Heart right ventricle (tissue), 16 donors: ENCODE results near the gene MAP7. TPM values are rescaled to one million over a fixed set of nuclear protein-coding genes. Genes with fewer than 3 reads are reported as not detected.
A peak's percentile ranks its signal among the peaks of the same experiment; 100 is the strongest.

Experiments
- ATAC-seq, 8 donors: fragments of 200-7000 bp; cut with Tn5 transposase; one replicate each; pipeline ENCODE4 v1.9.1; 2020; ENCODE audit warnings: mild to moderate bottlenecking in 8 of 8, moderate library complexity in 8 of 8, moderate number of reproducible peaks in 1 of 8
- DNase-seq, 2 donors: peaks; one replicate each; pipeline ENCODE4 v3.0.0-alpha.2; 2020
- H3K27ac ChIP-seq, 10 donors: fragments of 200-600 bp; sonication (generic) in 2 of 10; one replicate each; pipeline versions ENCODE4 v1.5.0 to v1.8.0; 2020 to 2022; ENCODE audit warnings: mild to moderate bottlenecking in 3 of 10
- H3K27me3 ChIP-seq, 7 donors: fragments of 200-600 bp; one replicate each; pipeline ENCODE4 v1.8.0; 2021 to 2022; ENCODE audit warnings: mild to moderate bottlenecking in 2 of 7
- H3K36me3 ChIP-seq, 9 donors: fragments of 200-600 bp; sonication (generic) in 1 of 9; one replicate each; pipeline versions ENCODE4 v1.5.0 to v1.8.0; 2020 to 2022; ENCODE audit warnings: mild to moderate bottlenecking in 2 of 9
- H3K4me1 ChIP-seq, 9 donors: fragments of 200-600 bp; sonication (generic) in 1 of 9; one replicate each; pipeline versions ENCODE4 v1.5.0 to v1.8.0; 2020 to 2022; ENCODE audit warnings: mild to moderate bottlenecking in 4 of 9
- H3K4me3 ChIP-seq, 10 donors: fragments of 200-600 bp; sonication (generic) in 2 of 10; one replicate each; pipeline versions ENCODE4 v1.5.0 to v1.8.0; 2020 to 2022; ENCODE audit warnings: mild to moderate bottlenecking in 7 of 10, moderate library complexity in 2 of 10
- H3K9me3 ChIP-seq, 11 donors: fragments of 200-600 bp in 10 of 11; sonication (generic) in 2 of 11; one replicate each; pipeline versions ENCODE4 v1.5.0 to v1.8.0; 2013 to 2022; ENCODE audit warnings: mild to moderate bottlenecking in 2 of 11, control low read depth in 1 of 11, moderate library complexity in 1 of 11
- CTCF ChIP-seq, 9 donors: fragments of 200-600 bp; sonication (generic) in 2 of 9; IDR thresholded peaks; one replicate each; pipeline versions ENCODE4 v1.5.0 to v1.8.0; 2021 to 2022; ENCODE audit warnings: antibody characterized with exemption in 9 of 9, mild to moderate bottlenecking in 5 of 9, moderate library complexity in 1 of 9
- WGBS, 2 donors: extraction: QIAGEN DNeasy Blood & Tissue Kit; methylation state at CpG; one replicate each; pipeline ENCODE4 v1.1.7; 2013; ENCODE audit warnings: inconsistent platforms in 1 of 2; 5-methylcytosine and 5-hydroxymethylcytosine counted together
- intact Hi-C, 10 donors: fragments of 100-400 bp; cut with DNase I; formaldehyde crosslinking; loops; one replicate each; pipeline versions ENCODE4 v1.11.1 to v1.14.2; 2022
- polyA plus RNA-seq, 2 donors: library from polyadenylated mRNA; stranded (reverse); fragments of 200-250 nt; gene quantifications; one replicate each; pipeline ENCODE4 v1.2.3, GENCODE V29; 2013
- total RNA-seq, 10 donors: library from RNA; stranded (reverse); fragmentation: NEBNext Ultra II Directional in 3 of 10; extraction: Animal tissue kit (Norgen Biotek cat#: 25700) in 3 of 10; gene quantifications; one replicate each; pipeline versions ENCODE4 v1.2.1 to v1.2.4, GENCODE V29; 2021 to 2023
- donor health status: Arrhythmogenic right ventricular cardiomyopathy.
- donor health status: ischemic (EF 13 %, LVEDD 7.1; RV severe dilation, severe dysfunction).
- donor health status: healthy with polysubstance abuse.
- donor health status: DM: no; HTN: yes; CAD: no.
- donor health status: DM: no; HTN: no; CAD: no.
- donor health status: ischemic (EF 25% LVEDD 6.9; RV normal size, moderate dysfunction).
- donor health status: ischemic (EF 25% LVEDD 5.7; RV mildly dilated, moderate dysfunction).
- donor health status: healthy.
- donor health status: DM: yes; HTN: yes; CAD: no.
- donor health status: Ischemic cardiomyopathy.
- donor health status: ischemic (EF 35%, LVEDD 5.7; RV mildly dilated, moderate dysfunction).
- donor health status: nonischemic (EF 11% LVEDD 7.7; RV severe dilation, severe dysfunction).
- donor health status: DM: yes; HTN: yes; CAD: no.
- donor health status: PGD.
- donor health status: ischemic (EF 29% LVEDD 5.4; RV normal size, mild dysfunction).
- donor health status: nonischemic (EF 23%, LVEDD 6.1; RV moderate dilation, normal function).

The MAP7 gene
- total and polyA plus RNA-seq, 12 donors, result 0.48 to 4.1 (median 2.3) TPM

- ATAC-seq (peak in 5 of 8 donors; percentile 52 to 73 (median 62)), DNase-seq (peak in 1 of 2 donors; percentile 45)
- intact Hi-C loops, result loop anchor here in 9 of 10 donors (2.0 to 10.0 kb wide), 8 partner anchors 780 to 865 kb away; no protein-coding TSS in a partner anchor
- Histone ChIP-seq H3K9me3 (no peaks in the 10 kb centered on the region), H3K27ac (no peak overlapping the region), H3K4me3 (no peak overlapping the region), H3K4me1 (no peaks in the 10 kb centered on the region), H3K27me3 (peaks cover 0 to 6% (median 0%) of the 10 kb centered on the region in 7 donors), H3K36me3 (no peaks in the 10 kb centered on the region)
- whole genome bisulfite sequencing, 2 donors, result 40 to 46% methylated on average over 5 of the region's 5 CpGs
- peak; percentile 73 to 88 (median 86) for TF ChIP-seq CTCF (IDR thresholded peaks at IDR 0.05)
Measured at GRCh38 chr6:136317021-136317694, 233.1 kb downstream of the MAP7 start.

- Histone ChIP-seq H3K27ac (no peak overlapping the region), H3K27me3 (peaks cover 0 to 6% (median 0%) of the 10 kb centered on the region in 7 donors), H3K36me3 (no peaks in the 10 kb centered on the region), H3K4me1 (no peaks in the 10 kb centered on the region), H3K4me3 (no peak overlapping the region), H3K9me3 (no peaks in the 10 kb centered on the region)
- ATAC-seq (no peak), DNase-seq (no peak)
- intact Hi-C loops, result loop anchor here in 8 of 10 donors (5.0 to 10.0 kb wide), 6 partner anchors 778 to 863 kb away; no protein-coding TSS in a partner anchor
- TF ChIP-seq CTCF (IDR thresholded peaks at IDR 0.05), result no peak
- 91 to 92% methylated on average over 4 of the region's 4 CpGs for whole genome bisulfite sequencing, 2 donors
Measured at GRCh38 chr6:136315594-136315993, 234.6 kb downstream of the MAP7 start.

GRCh38 chr6:136312975-136313374 lies 237.2 kb downstream of the MAP7 start:
- intact Hi-C loops, result loop anchor here in 6 of 10 donors (10.0 kb wide), 2 partner anchors 778 to 808 kb away; no protein-coding TSS in a partner anchor
- H3K4me3 ChIP-seq, result no peak overlapping the region
- no peak overlapping the region for H3K27ac ChIP-seq
- peaks cover 0 to 6% (median 0%) of the 10 kb centered on the region in 7 donors for H3K27me3 ChIP-seq
- TF ChIP-seq CTCF (IDR thresholded peaks at IDR 0.05), result no peak
- ATAC-seq (no peak), DNase-seq (no peak)
- no peaks in the 10 kb centered on the region for H3K36me3 ChIP-seq
- 84 to 87% methylated on average over 3 of the region's 3 CpGs for WGBS, 2 donors
- H3K9me3 ChIP-seq, result no peaks in the 10 kb centered on the region
- no peaks in the 10 kb centered on the region for H3K4me1 ChIP-seq

GRCh38 chr6:136309729-136310311 lies 240.4 kb downstream of the MAP7 start:
- H3K4me1 ChIP-seq, result no peaks in the 10 kb centered on the region
- WGBS, 2 donors, result 91 to 96% methylated on average over 1 of the region's 1 CpG
- no peaks in the 10 kb centered on the region for H3K9me3 ChIP-seq
- no peaks in the 10 kb centered on the region for H3K36me3 ChIP-seq
- TF ChIP-seq CTCF (IDR thresholded peaks at IDR 0.05), result no peak
- intact Hi-C loops, result loop anchor here in 6 of 10 donors (10.0 kb wide), 2 partner anchors 775 to 805 kb away; no protein-coding TSS in a partner anchor
- no peak overlapping the region for H3K27ac ChIP-seq
- peaks cover 0 to 6% (median 0%) of the 10 kb centered on the region in 7 donors for H3K27me3 ChIP-seq
- no peak overlapping the region for H3K4me3 ChIP-seq
- ATAC-seq (no peak), DNase-seq (no peak)
